Gastroesophageal sphincter (tissue), 3 donors: Measurements from ENCODE around the gene FBXO38.

ENCODE experiments used
- POLR2A ChIP-seq, 2 donors: fragments of 450-650 bp; IDR thresholded peaks; one replicate each; pipeline ENCODE4 v1.6.1; 2017; ENCODE audit warnings: antibody characterized with exemption in 2 of 2, mild to moderate bottlenecking in 2 of 2, moderate library complexity in 1 of 2
- POLR2AphosphoS5 ChIP-seq: sonication (generic); formaldehyde crosslinking; IDR thresholded peaks from one replicate; pipeline ENCODE4 v1.6.1; 2017; ENCODE audit warnings: antibody characterized with exemption
- TF ChIP-seq, protein P1 (sequence below), 4 experiments: fragments of 200-600 bp in 2 of 4; fragments of 450-650 bp in 2 of 4; sonication (generic) in 1 of 4; IDR thresholded peaks; one replicate each; pipeline ENCODE4 v1.5.1; 2017 to 2019; ENCODE audit warnings: antibody characterized with exemption in 4 of 4, mild to moderate bottlenecking in 2 of 4, moderate library complexity in 2 of 4

- TF ChIP-seq POLR2A (IDR thresholded peaks at IDR 0.05) (no peak), POLR2AphosphoS5 (no peak)
- TF ChIP-seq, protein P1, sequence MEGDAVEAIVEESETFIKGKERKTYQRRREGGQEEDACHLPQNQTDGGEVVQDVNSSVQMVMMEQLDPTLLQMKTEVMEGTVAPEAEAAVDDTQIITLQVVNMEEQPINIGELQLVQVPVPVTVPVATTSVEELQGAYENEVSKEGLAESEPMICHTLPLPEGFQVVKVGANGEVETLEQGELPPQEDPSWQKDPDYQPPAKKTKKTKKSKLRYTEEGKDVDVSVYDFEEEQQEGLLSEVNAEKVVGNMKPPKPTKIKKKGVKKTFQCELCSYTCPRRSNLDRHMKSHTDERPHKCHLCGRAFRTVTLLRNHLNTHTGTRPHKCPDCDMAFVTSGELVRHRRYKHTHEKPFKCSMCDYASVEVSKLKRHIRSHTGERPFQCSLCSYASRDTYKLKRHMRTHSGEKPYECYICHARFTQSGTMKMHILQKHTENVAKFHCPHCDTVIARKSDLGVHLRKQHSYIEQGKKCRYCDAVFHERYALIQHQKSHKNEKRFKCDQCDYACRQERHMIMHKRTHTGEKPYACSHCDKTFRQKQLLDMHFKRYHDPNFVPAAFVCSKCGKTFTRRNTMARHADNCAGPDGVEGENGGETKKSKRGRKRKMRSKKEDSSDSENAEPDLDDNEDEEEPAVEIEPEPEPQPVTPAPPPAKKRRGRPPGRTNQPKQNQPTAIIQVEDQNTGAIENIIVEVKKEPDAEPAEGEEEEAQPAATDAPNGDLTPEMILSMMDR (IDR thresholded peaks at IDR 0.05): no peak
Measured at GRCh38 chr5:148457183-148457620, 73.4 kb downstream of the FBXO38 start.
